ENCODE measurements around the gene OR2J3.
"Not testable (repeated sequence)": the region's sequence is repeated elsewhere in the genome, so short reads cannot be mapped to it uniquely, and the experiment has no call there.

DNA sequence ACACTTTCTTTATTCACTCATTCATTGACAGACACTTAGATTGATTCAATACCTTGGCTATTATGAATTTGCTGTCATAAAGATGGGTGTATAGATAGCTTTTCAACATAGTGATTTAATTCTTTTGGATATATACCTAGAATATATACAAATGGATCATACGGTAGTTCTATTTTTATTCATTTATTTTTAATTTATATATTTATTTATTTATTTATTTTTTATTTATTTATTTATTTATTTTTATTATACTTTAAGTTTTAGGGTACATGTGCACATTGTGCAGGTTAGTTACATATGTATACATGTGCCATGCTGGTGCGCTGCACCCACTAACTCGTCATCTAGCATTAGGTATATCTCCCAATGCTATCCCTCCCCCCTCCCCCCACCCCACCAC lies 7.1 kb downstream of the OR2J3 start:
- not testable (repeated sequence) for TF ChIP-seq ZNF274 (IDR thresholded peaks at IDR 0.05; ENCODE audit: low read depth, low read length); SUZ12 (IDR thresholded peaks at IDR 0.05; ENCODE audit: extremely low read depth, insufficient read depth, insufficient read length)
